Activated CD4-positive, CD25-positive, alpha-beta regulatory T cell treated with anti-CD3 and anti-CD28 coated beads, Interleukin-2, amount 50 U/mL, for 16 hours (primary cell): ENCODE measurements around the gene EIF1.
"Not testable (repeated sequence)": the region's sequence is repeated elsewhere in the genome, so short reads cannot be mapped to it uniquely, and the experiment has no call there.

Experiments used
- DNase-seq: peaks from one replicate; pipeline ENCODE4 v3.0.0-alpha.2; 2020; ENCODE audit warnings: low read depth, low spot score

EIF1 gene

DNA sequence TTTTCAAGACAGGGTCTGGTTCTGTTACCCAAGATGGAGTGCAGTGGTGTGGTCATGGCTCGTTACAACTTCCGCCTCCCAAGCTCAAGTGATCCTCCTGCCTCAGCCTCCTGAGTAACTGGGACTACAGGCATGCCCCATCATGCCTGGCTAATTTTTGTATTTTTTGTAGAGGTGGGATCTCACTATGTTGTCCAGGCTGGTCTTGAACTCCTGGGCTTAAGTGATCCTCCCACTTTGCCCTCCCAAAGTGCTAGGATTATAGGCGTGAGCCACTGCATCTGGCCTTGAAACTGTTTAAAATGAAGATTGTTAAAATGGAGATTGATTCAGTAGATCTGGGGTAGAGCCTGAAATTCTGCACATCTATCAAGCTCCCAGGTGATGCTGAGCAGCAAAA, 12.2 kb downstream of the EIF1 start:
- not testable (repeated sequence) for DNase-seq

DNA sequence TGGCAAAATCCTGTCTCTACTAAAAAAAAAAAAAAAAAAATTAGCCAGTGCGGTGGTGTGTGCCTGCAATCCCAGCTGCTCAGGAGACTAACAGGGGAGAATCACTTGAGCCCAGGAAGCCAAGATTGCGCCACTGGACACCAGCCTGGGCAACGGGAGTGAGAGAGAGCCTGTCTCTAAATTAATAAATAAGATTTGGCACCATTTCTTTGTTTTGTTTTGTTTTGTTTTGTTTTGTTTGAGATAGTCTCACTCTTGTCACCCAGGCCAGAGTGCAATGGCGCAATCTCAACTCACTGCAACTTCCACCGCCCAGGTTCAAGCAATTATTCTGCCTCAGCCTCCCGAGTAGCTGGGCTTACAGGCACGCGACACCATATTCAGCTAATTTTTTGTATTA, 14.0 kb downstream of the EIF1 start:
- no peak for DNase-seq

DNA sequence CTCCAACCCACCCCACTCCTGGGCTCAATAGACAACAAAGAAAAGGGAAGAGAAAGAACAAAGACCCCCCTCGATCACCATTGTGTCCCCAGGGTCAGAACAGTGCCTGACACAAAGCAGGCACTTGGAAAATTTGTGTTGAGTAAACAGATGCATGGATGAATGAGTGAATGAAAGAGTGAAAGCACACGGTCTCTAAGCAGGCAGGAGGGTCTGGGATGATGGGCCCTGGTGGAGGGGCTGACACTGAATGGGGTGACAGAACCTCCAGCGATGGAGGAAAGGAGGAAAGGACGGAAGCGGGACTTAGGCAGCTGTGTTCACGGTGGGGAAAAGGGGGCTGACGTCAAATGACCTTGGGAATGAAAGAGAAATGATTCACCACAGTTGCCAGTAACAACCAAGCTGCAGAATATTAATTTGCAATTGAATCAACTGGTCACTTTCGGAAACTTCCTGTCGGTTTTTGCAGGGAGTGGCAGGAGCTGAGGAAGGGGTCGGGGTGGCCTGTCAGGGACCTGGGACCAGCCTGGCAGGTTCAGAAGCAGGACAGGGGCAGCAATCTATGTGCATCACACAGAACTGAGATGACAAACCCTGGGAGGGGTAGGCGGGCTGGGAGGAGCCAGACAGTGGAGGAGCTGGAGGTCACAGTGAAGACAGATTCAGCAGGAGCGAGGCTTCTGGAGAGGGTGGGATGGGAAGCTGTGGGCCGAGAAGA, 16.7 kb downstream of the EIF1 start:
- no peak for DNase-seq

DNA sequence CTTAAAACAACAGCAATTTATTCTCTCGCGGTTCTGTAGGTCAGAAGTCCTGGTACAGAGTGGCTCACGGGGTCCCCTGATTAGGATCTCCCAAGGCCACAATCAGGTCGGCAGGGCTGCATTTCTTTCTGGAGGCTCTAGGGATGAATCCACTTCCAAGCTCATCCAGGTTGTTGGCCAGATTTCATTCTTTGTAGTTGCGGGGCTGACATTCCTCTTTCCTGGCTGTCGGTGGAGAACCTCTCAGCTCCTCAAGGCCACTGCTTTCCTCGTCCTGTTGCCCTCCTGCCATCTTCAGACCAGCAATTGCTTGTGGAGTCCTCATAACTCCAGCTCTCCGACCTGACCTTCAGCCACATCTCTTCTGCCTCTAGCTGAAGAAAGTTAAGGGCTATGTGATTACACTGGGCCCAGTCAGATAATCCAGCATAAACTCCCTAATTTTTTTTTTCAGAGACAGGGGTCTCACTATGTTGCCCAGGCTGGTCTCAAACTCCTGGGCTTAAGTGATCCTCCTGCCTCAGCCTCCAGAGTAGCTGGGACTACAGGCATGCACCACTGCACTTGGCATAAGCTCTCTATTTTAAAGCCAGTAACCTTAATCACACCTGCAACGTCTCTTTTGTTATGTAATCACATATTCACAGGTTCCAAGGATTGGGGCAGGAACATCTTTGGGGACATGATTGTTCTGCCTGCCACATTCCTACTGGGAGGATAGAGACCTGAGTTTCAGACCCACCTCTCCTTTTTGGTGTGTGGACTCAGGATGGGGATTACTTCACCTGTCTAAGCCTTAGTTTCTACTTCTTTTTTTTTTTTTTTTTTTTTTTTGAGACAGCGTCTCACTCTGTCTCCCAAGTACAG, 19.4 kb downstream of the EIF1 start:
- no peak for DNase-seq

DNA sequence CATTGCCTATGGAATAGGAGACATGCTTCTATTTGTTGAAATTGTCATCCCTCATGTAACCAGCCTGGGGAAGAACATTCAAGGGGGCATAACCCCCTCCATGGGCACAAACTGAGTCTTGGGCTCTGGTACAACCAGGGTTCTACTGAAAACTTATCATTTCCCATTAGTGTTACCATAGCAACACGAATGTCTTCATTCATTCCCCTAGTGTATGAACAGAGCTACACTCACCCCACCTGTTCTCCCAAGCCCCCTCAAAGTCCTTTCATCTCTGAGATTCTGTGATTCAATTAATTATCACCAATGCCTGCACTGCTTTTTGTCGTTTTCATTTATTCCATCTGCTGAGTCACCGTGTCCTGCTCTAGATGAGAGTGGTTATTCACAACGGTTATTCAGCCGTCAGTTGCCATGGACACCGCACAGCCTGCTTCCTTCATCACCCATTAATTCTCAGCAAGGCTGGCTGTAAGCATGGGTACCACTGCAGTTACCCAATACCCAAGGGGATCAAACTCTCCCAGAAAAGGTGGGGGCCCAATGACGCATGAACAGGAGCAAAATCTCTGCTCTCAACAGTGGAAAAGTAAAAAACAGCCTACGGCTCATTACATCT, 21.9 kb downstream of the EIF1 start:
- no peak for DNase-seq

DNA sequence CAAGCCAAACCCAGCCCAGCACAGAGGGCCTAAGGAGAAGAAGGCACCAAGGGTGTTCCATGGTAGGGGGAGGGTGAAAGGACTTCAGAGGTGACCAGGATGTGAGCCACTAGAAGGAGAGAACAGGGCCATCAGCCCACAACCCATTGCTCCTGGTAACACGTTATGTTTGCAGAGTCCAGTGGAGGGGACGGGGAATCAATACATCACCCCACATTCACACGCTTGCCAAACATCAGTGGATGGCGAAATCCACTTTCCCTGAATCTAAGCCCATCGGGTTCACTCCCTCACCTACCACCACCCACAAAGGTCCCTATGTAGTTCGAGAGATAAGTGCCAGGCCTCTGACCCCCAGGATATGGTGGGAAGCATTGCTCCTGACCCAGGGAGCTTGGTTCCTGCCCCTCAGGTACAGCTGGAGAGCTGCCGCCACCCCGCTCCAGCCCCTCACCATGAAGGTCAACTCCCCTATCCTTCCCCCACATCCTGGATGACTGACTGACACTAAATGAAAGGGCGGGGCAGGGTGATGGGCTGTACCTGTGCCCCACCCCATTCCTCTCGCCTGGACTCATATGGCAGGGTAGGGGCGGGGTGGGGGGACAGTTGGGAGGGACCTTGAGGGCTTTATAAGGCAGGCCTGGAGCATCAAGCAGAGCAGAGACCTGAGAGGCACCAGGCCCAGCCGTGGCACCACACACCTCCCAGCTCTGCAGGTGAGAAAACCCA, 23.1 kb downstream of the EIF1 start, which contains the start of gene GAST:
TSS of gene GAST (plus strand) at position 663 of the 732 bp plus-strand sequence. CDS start 3,106 bp downstream, outside the sequence.
- DNase-seq = no peak

DNA sequence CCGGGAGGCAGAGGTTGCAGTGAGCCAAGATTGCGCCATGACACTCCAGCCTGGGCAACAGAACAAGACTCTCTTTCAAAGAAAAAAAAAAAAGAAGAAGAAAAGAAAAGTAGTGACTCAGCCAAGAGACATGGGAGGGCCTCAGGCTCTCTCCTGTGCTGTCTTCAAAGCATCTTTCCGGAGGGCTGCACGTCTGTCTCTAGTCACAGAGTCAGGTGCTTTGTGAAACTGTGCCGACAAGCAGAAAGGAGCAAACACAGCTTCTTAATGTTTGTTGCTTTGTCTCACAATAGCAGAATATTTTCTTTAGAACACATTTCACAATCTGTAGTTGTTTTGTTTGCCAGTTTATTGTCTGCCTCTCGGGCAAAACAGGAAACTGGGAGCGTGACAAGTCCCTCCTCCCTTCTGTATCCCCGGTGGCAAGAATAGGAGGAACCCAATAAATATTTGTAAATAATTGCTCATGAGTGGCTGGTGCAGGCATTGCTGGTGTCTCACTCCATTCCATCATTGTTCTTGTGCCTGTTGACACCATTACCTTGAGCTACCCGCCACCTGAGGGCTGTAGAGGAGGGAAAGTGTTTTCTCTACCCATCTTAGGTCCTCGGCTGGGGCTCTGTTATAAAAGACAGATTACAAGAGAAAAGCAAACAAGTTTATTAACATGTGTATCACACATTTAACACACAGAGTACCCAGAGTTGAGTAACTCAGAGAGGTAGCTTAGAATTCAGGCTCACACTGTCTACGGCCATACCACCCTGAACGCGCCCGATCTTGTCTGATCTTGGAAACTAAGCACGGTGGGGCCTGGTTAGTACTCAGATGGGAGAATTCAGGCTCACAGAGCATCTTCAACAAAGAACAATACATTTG, 29.0 kb downstream of the EIF1 start:
- DNase-seq = no peak

DNA sequence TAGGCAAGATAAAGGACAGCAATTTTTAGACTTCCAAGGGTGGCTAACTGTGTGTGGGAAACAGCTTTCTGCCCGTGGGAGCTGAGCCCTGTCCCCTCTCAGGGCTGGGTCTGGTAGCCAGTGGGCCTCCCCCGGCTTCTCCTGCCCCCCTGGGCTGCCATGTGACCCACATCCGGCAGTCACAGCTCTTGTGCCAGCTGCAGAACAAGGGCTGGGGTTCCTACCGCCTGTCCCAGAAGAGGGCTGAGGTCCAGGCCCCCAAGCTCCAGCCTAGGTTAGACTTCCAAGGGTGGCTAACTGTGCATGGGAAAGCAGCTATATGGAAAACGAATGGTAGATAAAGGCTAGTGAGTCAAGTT, 29.6 kb downstream of the EIF1 start:
- DNase-seq = no peak

DNA sequence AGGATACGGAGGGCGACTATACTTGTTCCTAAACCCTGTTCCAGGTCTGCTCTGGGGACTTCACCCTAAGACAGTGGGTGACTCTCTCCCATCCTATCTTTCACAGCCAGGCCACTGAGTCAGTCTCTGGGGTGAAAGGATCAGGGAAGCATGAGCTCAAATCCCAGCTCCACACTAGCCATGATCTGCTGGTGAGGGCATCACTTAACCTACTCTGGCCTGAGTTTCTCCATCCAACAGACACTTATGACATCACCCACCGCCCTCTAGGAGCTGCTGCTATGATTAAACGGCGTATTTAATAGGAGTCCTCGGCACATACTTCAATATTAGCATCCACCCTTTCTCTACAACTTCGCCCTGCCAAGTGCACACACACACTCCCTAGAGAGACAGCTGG, 33.5 kb downstream of the EIF1 start:
- DNase-seq = no peak

DNA sequence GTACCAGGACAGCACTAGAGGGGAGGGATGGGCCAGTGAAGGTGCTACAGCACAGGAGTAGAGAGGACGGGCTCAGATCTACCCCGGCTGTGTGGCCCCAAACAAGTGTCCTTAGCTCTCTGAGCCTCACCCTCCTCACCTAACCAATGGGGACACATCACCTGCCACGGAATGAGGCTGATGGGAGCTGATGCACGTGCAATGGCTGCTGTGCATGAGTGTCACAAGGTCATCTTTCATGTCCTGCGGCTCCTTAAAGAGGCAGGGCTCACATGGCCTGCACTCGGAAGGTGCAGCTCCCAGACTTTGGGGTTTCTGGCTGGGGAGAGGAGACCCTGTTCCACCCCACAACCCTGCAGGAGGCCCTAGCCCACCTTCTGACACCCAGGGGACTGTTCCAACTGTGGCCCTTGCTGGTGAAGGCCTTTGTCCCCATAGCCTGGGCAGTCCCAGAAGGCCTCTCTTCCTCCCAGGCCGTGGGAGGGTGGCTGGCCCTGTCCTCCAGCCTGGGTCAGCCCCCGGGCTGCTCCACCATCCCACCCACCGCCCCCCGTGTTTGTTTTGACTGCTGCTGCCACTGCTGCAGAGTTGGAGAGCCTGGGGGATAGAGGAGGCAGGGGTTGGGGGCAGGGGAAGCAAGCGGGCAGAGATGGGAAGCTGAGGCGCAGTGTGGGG, 35.3 kb downstream of the EIF1 start:
- DNase-seq = no peak

DNA sequence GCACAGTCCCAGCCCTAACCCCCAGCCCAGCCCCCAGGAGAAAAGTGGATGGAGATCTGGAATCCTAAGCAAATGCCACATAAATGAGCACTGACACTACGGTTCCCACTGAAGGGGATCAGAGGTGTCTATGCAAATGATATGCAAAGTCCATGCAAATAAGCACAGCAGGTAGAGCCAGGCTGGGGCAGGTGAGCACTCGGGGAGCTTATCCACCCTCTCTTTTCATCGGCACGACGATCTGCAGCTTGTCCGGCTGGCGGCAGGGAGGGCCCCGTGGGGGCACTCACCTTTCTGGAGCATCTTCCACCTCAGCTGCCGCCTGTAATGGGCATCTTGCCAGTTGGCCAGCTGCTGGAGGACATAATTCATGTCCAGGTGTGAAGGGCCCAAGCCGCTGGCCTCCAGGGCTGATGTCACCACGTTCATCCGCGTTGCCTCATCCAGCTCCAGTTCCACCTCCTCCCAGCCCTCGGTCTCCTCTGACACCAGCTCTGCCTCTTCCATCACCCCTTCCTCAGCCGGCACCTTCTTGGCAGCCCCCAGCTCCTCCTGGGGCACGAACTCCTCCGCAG, 35.9 kb downstream of the EIF1 start:
- DNase-seq = no peak

DNA sequence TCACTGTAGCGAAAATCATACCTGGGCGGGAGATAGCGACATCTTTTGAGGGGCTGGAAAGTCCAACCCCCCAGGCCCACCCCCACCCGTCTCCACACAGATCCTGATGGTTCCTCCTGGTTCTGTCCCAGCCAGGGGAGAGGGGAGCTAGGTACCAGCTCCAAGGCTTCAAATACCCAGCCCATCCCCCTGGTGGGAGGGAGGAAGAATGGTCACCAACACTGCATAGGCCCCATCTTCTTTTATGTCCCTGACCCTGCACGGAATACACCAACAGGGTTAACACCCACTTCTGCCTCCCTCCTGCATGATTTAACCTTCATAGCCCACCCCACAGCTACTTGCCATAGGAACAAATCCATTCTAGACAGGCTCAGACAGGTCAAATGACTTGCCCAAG, 36.4 kb downstream of the EIF1 start:
- DNase-seq = no peak

DNA sequence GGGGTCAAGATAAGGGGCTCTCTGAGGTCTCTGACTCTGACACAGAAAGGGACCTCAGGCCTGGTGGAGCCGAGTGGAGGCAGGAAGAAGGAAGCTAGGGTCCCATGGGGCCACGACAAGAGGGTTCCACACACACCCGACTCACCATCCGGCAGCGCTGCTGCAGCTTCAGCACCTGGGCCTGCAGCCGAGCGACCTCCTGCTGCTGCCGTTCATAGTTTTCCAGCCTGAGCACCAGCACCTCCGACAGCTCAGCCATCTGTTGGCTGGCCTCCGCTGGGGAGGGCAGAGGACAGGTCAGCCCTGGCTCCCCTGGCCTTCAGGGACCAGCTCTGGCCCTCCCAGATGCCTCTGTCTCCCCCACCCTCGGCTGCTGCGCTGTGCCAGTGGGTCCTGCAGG, 39.4 kb downstream of the EIF1 start:
- no peak for DNase-seq

DNA sequence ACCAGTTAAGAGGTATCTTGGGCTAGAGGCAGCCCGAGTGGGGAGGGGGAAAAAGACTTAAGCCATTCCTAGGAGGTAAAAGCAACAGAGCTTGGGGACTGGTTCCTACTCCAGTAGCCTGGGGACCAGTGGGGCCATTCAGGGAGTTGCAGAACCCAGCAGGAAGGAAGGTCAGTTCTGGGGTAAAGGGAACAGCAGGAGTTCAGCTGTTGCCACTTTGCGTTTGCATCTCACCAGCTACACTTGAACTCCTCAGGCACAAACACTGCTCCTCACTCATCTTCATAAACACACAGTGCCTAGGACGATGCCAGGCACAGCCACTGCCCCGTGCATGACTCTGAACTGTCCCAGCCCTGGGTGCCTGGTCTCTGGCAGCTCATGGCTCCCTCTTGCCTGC, 41.8 kb downstream of the EIF1 start:
- DNase-seq = no peak

DNA sequence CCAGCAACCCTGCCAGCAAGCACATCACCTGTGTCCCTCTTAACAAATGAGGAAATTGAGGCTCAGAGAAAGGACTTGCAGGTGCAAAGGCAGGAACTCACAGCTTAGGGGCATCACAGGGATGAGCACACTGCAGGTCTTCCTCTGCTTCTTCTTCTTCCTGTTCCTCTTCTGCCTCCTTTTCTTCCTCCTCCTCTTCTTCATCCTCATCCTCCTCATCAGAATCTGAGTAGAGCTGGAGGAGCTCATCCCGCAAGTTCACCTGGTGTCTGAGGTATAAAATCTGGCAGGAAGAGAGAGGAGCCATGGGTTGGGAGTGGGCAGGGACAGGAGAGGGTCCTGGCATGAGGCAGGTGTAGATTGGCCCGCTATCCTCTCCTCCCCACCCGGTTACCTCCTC, 43.2 kb downstream of the EIF1 start:
- no peak for DNase-seq

DNA sequence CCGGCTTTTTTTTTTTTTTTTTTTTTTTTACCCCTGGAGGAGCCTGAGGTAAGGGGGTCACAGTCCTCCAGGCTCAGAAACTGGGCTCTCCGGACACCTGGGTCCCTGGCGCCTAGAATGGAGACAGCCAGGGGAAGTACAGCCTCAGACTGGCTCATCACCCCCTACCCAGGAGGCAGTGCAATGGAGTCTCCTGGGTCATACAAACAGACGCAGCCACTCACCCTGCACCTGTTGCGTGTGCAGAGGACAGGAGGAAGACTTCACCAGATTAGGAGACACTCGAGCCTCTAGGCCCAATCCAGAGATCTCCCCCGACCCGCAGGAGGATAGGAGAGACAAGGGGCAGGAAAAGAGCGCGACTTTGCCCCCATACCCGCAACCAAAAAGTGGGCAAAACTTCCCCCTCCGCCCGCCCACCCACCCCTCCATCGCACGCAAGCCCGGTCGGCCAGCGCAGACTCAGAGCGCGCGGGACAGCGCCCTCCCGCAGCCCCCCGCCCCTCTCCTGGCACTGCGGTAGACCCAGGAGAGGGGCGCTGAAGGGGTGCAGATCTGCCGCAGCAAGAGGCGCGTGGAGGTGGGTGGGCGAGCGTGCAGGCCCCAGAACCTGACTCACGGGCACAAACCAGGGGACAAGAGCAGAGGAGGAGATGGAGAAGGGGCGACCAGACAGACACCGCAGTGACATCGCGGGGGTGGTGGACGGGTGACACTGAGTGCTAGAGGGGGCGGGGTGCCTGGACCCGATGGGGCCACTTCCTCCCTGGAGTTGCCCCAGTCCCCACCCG, 44.9 kb downstream of the EIF1 start:
- DNase-seq = no peak

DNA sequence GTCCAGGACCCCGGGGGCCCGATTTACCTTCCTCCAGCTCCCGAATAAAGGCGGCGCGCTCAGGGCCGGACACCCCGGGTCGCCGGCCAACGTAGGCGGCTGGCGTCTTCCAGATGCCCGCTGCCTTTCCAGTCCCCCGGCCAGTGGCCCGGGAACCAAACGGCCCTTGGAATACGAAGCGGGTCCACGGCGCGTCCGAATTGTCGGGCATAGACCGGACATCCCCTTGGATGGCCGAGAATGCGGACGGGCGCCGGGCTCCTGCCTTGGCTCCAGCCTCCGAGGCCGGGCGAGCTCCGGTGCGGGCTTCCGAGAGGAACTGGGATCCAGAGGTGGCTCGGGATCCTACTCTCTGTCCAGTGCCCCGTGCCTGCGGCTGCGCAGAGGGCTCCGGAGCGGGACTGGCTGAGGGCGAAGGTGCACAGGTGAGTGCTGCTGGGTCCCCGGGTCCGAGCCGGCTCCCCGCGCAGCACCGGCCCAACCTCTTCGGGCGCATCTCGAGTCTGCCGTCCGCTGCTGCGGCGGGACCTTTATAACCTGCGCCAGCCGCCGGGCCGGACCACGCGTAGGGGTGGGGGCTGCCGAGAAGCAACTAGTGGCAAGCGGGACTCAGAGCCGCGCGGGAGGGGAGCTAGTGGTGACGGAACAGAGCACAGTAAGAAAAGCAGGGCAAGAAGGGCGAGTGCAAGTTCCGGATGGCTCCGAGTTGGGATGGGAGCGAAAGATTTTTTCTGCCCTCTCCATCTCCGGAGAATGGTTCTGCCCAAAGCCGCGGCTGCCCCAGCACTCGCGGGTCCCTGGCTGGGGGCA, 45.7 kb downstream of the EIF1 start, which contains the start of gene HAP1:
TSS of gene HAP1 (minus strand) at position 505 of the 810 bp plus-strand sequence. CDS start at position 496, 9 bp downstream.
- DNase-seq = no peak

DNA sequence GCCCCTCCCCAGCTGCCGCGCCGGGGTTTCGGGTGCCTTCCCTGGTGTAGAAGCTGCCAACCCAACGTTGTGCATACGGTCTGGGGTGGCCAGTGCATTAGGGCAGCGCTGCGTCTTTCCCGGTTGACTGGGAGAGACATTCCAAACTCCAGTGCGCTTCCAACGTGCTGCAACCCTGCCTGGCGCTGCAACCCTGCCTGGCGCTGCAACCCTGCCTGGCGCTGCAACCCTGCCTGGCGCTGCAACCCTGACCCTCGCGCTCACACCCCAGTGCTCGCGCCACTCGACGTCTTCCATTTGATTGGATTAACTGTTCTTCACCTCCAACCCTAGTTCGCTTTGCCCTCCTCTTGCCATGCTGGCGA, 46.2 kb downstream of the EIF1 start:
- DNase-seq = no peak
